Non-pigmented ciliary epithelial cell (primary cell): ENCODE measurements around the gene AGPS.

Experiments
- DNase-seq: peaks from one replicate; pipeline ENCODE4 v3.0.0-alpha.2; 2010; ENCODE audit warnings: low read depth

AGPS gene

GRCh38 chr2:177592397-177592796 is 199.8 kb downstream of the AGPS start:
- DNase-seq: no peak

- DNase-seq: no peak
Measured at GRCh38 chr2:177592945-177593344, 200.4 kb downstream of the AGPS start.

GRCh38 chr2:177593402-177593801 is 200.8 kb downstream of the AGPS start:
- DNase-seq: no peak
